GM12878 (cell line): ENCODE measurements around the gene PTPRM. TPM values are rescaled to one million over a fixed set of nuclear protein-coding genes. Genes with fewer than 3 reads are reported as not detected.

ENCODE experiments used
- ATAC-seq: fragments of 200-7000 bp; cut with Tn5 transposase; 3 replicates; pipeline ENCODE4 v1.9.1; 2020; ENCODE audit warnings: mild to moderate bottlenecking, moderate library complexity
- BruUV-seq: library from RNA; stranded (reverse); fragments of 400-500 nt; replicated peaks from 2 replicates; lab custom pipeline; 2021; lab: Mats Ljungman, UMichigan
- CTCF ChIA-PET: fragments of 300-600 bp; sonication (Branson Sonifier 250); formaldehyde crosslinking; extraction: SDS; loops from one replicate; lab custom pipeline; 2021; ENCODE audit warnings: inconsistent platforms; lab: Yijun Ruan, JAX
- POLR2A ChIA-PET: fragments of 350-600 bp; formaldehyde crosslinking; extraction: SDS; loops from one replicate; lab custom pipeline; 2021; ENCODE audit warnings: inconsistent platforms; lab: Charles Lee
- RAD21 ChIA-PET: fragments of 300-600 bp; sonication (Branson Sonifier 250); formaldehyde crosslinking; loops from one replicate; lab custom pipeline; 2023; ENCODE audit warnings: antibody characterized with exemption; ENCODE audit not compliant: unreplicated experiment; lab: Charles Lee
- SMC1A ChIA-PET: fragments of 300-600 bp; sonication (Branson Sonifier 250); formaldehyde crosslinking; loops from one replicate; lab custom pipeline; 2023; ENCODE audit not compliant: unreplicated experiment, uncharacterized antibody; lab: Charles Lee
- DNase-seq: peaks from one replicate; pipeline ENCODE4 v3.0.0-alpha.2; 2011; ENCODE audit warnings: low read depth, low spot score
- FAIRE-seq: peaks from 3 replicates; lab custom pipeline; 2011; peaks lifted over from hg19 to GRCh38; lab: Jason Lieb, UNC
- H2AFZ ChIP-seq: 2 replicates; pipeline ENCODE4 v1.6.0; 2011; ENCODE audit warnings: low read depth, low read length, control low read depth; ENCODE audit not compliant: control insufficient read depth
- H3K27ac ChIP-seq: 2 replicates; pipeline ENCODE4 v1.5.1; 2011; ENCODE audit warnings: control low read depth; ENCODE audit not compliant: control insufficient read depth, insufficient read depth
- H3K27me3 ChIP-seq, 2 experiments: replicated peaks in 1 of 2; 2 replicates each; pipeline versions ENCODE4 v1.6.0 to v1.6.1; 2011; ENCODE audit warnings: low read length in 1 of 2; ENCODE audit not compliant: control insufficient read depth in 2 of 2, insufficient read depth in 2 of 2
- H3K36me3 ChIP-seq, 2 experiments: 2 replicates each; pipeline ENCODE4 v1.5.1; 2011; ENCODE audit warnings: low read length in 1 of 2; ENCODE audit not compliant: control insufficient read depth in 2 of 2, insufficient read depth in 2 of 2
- H3K4me1 ChIP-seq: 2 replicates; pipeline ENCODE4 v1.6.1; 2011; ENCODE audit warnings: mild to moderate bottlenecking, low read length, moderate library complexity, mixed read lengths; ENCODE audit not compliant: control insufficient read depth, insufficient read depth
- H3K4me2 ChIP-seq: 2 replicates; pipeline ENCODE4 v1.6.0; 2011; ENCODE audit warnings: control low read depth; ENCODE audit not compliant: control insufficient read depth, insufficient read depth
- H3K4me3 ChIP-seq: fragments of 200-600 bp; sonication (generic); 2 replicates; pipeline ENCODE4 v1.5.1; 2016
- H3K79me2 ChIP-seq: 2 replicates; pipeline ENCODE4 v1.6.0; 2011; ENCODE audit warnings: low read length; ENCODE audit not compliant: control insufficient read depth, insufficient read depth
- H3K9ac ChIP-seq: 2 replicates; pipeline ENCODE4 v1.8.0; 2011; ENCODE audit warnings: low read length, control low read depth, mixed read lengths; ENCODE audit not compliant: control insufficient read depth, insufficient read depth
- H3K9me3 ChIP-seq: replicated peaks from 3 replicates; pipeline ENCODE4 v1.5.1; 2011; ENCODE audit warnings: mild to moderate bottlenecking, low read length; ENCODE audit not compliant: control insufficient read depth, insufficient read depth
- H4K20me1 ChIP-seq: 2 replicates; pipeline ENCODE4 v1.6.0; 2011; ENCODE audit not compliant: control insufficient read depth, insufficient read depth
- ATF7 ChIP-seq: fragments of 450-650 bp; IDR thresholded peaks from 2 replicates; pipeline ENCODE4 v1.6.1; 2016; ENCODE audit warnings: low read depth, mild to moderate bottlenecking
- BRCA1 ChIP-seq: IDR thresholded peaks from 2 replicates; pipeline ENCODE4 v1.6.1; 2011; ENCODE audit warnings: low read depth, low read length, improper control_type of control experiment
- EED ChIP-seq: sonication (generic); IDR thresholded peaks from 2 replicates; pipeline ENCODE4 v1.6.1; 2016; ENCODE audit warnings: antibody characterized with exemption, low read depth
- EZH2 ChIP-seq: IDR thresholded peaks from 2 replicates; pipeline ENCODE4 v1.6.1; 2012; ENCODE audit warnings: low read depth, mild to moderate bottlenecking, control low read depth, inconsistent platforms, low read length, borderline replicate concordance; ENCODE audit not compliant: control insufficient read depth
- FOXK2 ChIP-seq: fragments of 450-650 bp; IDR thresholded peaks from 2 replicates; pipeline ENCODE4 v1.6.1; 2017; ENCODE audit warnings: mild to moderate bottlenecking, moderate library complexity
- HDAC2 ChIP-seq: fragments of 200-600 bp; sonication (generic); IDR thresholded peaks from 2 replicates; pipeline ENCODE4 v1.6.1; 2017
- IRF4 ChIP-seq: IDR thresholded peaks from 2 replicates; pipeline ENCODE4 v1.6.1; 2011; ENCODE audit warnings: low read depth, low read length
- JUND ChIP-seq: IDR thresholded peaks from 2 replicates; pipeline ENCODE4 v1.6.1; 2012; ENCODE audit warnings: low read depth, mild to moderate bottlenecking, low read length, improper control_type of control experiment, moderate library complexity
- MYB ChIP-seq: fragments of 150-350 bp; IDR thresholded peaks from 2 replicates; pipeline ENCODE4 v1.6.1; 2014; ENCODE audit warnings: mild to moderate bottlenecking, low read depth, low read length, borderline replicate concordance
- NFYB ChIP-seq: IDR thresholded peaks from 2 replicates; pipeline ENCODE4 v1.6.1; 2011; ENCODE audit warnings: low read depth, mild to moderate bottlenecking, low read length, improper control_type of control experiment, moderate library complexity; ENCODE audit not compliant: insufficient read depth
- RAD21 ChIP-seq: IDR thresholded peaks from 2 replicates; pipeline ENCODE4 v1.6.1; 2011; ENCODE audit warnings: mild to moderate bottlenecking, low read depth, low read length, moderate library complexity; ENCODE audit not compliant: insufficient read depth
- SIX5 ChIP-seq: IDR thresholded peaks from 2 replicates; pipeline ENCODE4 v1.6.1; 2011; ENCODE audit warnings: mild to moderate bottlenecking, low read depth, low read length, moderate library complexity; ENCODE audit not compliant: severe bottlenecking
- SREBF1 ChIP-seq: IDR thresholded peaks from 2 replicates; pipeline ENCODE4 v1.6.1; 2012; ENCODE audit warnings: mild to moderate bottlenecking, low read length
- SREBF2 ChIP-seq: IDR thresholded peaks from 2 replicates; pipeline ENCODE4 v1.6.1; 2012; ENCODE audit warnings: mild to moderate bottlenecking, low read length
- STAT3 ChIP-seq: IDR thresholded peaks from 2 replicates; pipeline ENCODE4 v1.6.1; 2011; ENCODE audit warnings: low read depth, low read length, improper control_type of control experiment
- ZBED1 ChIP-seq: IDR thresholded peaks from 2 replicates; pipeline ENCODE4 v1.6.1; 2016; ENCODE audit warnings: borderline replicate concordance
- ZNF24 ChIP-seq: fragments of 450-650 bp; IDR thresholded peaks from 2 replicates; pipeline ENCODE4 v1.6.1; 2017; ENCODE audit warnings: antibody characterized with exemption, mild to moderate bottlenecking
- ZNF622 ChIP-seq: fragments of 450-650 bp; IDR thresholded peaks from 2 replicates; pipeline ENCODE4 v1.6.1; 2017; ENCODE audit warnings: mild to moderate bottlenecking, inconsistent platforms
- ZZZ3 ChIP-seq: IDR thresholded peaks from 2 replicates; pipeline ENCODE4 v1.6.1; 2011; ENCODE audit warnings: low read depth; ENCODE audit not compliant: control insufficient read depth, insufficient read length
- WGBS: methylation state at CpG from one replicate; pipeline ENCODE4 v1.1.6; 2016; ENCODE audit warnings: low lambda C conversion rate; ENCODE audit not compliant: insufficient replicate concordance, insufficient coverage; ENCODE audit errors: missing lambda C conversion rate; 5-methylcytosine and 5-hydroxymethylcytosine counted together
- in situ Hi-C: fragments of 300-500 bp; cut with MboI; formaldehyde crosslinking; loops from 9 replicates; pipeline ENCODE4 v1.14.3; 2018; ENCODE audit warnings: mixed read lengths
- intact Hi-C: fragments of 100-400 bp; cut with micrococcal nuclease; formaldehyde crosslinking; loops from one replicate; pipeline ENCODE4 v1.14.2; 2022; ENCODE audit not compliant: unreplicated experiment
- polyA plus RNA-seq, 11 experiments: library from polyadenylated mRNA; depleted of rRNA in 4 of 11; unstranded in 6 of 11; stranded (reverse) in 5 of 11; fragments of >200 nt; fragmentation: Nextera tagmentation in 4 of 11; fragmentation: Illumina TruSeq in 1 of 11; extraction: Ambion mirVana in 4 of 11; extraction: Trizol in 1 of 11; gene quantifications; 1 replicate in 1 of 11; 2 replicates in 10 of 11; pipeline versions ENCODE4 v1.2.1 to v1.2.3, GENCODE V29; 2011 to 2016; ENCODE audit warnings: inconsistent platforms in 2 of 11, missing spikeins in 2 of 11, low read depth in 1 of 11
- total RNA-seq, 4 experiments: library from RNA; depleted of rRNA in 3 of 4; stranded (reverse); fragments of >200 nt in 3 of 4; fragmentation: Illumina TruSeq in 1 of 4; extraction: Trizol in 1 of 4; gene quantifications; 2 replicates each; pipeline versions ENCODE4 v1.2.1 to v1.2.3, GENCODE V29; 2013 to 2021
- TF ChIP-seq, protein P1 (sequence below): IDR thresholded peaks from 2 replicates; pipeline ENCODE4 v1.6.1; 2012; ENCODE audit warnings: low read depth, low read length, improper control_type of control experiment

PTPRM gene
- total and polyA plus RNA-seq, 10 of the 15 experiments (the other 5 are each of a cell fraction or from before 2014, with no cell fraction given) = 0.07 to 22.6 (median 0.60) TPM

DNA sequence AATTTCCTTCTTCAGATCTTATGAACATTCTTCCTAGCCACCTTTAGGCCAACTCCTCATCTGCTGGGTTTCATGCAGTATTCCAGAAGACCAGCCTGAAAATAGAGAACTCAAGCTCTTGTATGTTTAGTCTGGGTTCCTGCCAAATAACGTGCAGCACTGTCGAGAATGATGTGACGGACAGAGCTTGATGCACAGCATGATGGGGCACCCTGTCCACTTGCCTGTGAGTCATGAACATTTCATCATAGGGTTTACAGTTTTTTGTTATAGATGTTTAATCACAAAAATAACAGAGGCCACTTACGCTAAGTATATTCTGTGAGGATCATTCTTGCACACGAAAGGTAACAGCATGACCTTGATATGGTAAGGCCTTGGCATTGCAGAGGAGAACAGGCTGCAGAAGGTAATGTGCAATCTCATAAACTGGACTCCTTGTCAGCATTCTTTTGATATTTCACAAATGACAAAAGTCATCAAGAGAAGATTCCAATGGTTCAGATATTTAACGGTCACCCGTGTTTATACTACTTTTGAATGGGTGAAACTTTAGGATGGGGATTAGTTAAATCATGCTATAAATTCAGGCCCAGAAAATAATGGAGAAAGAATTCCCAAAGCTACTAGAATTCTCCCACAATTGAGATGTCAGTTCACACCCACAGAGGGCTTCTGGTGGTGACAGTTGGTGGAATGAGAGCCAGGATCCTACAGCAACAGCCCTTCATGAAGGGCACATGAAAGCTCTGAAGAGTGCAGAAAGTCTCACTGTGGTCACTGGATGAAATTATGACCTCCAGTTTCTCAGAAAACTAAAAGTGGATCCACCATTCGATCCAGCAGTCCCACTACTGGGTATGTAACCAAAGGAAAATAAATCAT, 646.0 kb downstream of the PTPRM start:
- no peak for ATAC-seq
- TF ChIP-seq STAT3 = no peak
- TF ChIP-seq ZZZ3 = no peak
- no peak for TF ChIP-seq ZNF24
- no peak for TF ChIP-seq SIX5
- no peak for TF ChIP-seq FOXK2
- no peak for TF ChIP-seq IRF4
- no peak for TF ChIP-seq ZBED1
- no peak for TF ChIP-seq JUND
- TF ChIP-seq BRCA1 = no peak
- Histone ChIP-seq H4K20me1 (no peaks in the 10 kb centered on the region), H2AFZ (no peak overlapping the region), H3K27ac (no peak overlapping the region), H3K27me3 (no peaks in the 10 kb centered on the region), H3K4me1 (no peaks in the 10 kb centered on the region), H3K79me2 (no peaks in the 10 kb centered on the region), H3K4me3 (no peak overlapping the region), H3K9me3 (no peaks in the 10 kb centered on the region), H3K9ac (no peak overlapping the region), H3K36me3 (no peaks in the 10 kb centered on the region), H3K4me2 (no peak overlapping the region)
- ChIA-PET POLR2A (no interaction called here), RAD21 (no interaction called here), CTCF (no interaction called here), SMC1A (no interaction called here)
- FAIRE-seq = no peak
- no peak for DNase-seq
- no TSS peak for BruUV-seq
- intact Hi-C loops = no loop called here
- WGBS = 44% methylated on average over 8 of the region's 8 CpGs
- in situ Hi-C loops = no loop called here

GRCh38 chr18:8215741-8216140, 648.6 kb downstream of the PTPRM start:
- ATAC-seq (no peak), FAIRE-seq (no peak), DNase-seq (no peak)
- Histone ChIP-seq H3K4me3 (no peak overlapping the region), H3K79me2 (no peaks in the 10 kb centered on the region), H4K20me1 (no peaks in the 10 kb centered on the region), H3K4me1 (no peaks in the 10 kb centered on the region), H3K9me3 (no peaks in the 10 kb centered on the region), H3K36me3 (no peaks in the 10 kb centered on the region), H3K9ac (no peak overlapping the region), H3K27me3 (no peaks in the 10 kb centered on the region), H2AFZ (no peak overlapping the region), H3K27ac (no peak overlapping the region), H3K4me2 (no peak overlapping the region)
- WGBS = 33% methylated on average over 2 of the region's 2 CpGs
- RAD21 ChIA-PET = no interaction called here
- BruUV-seq = no TSS peak
- CTCF ChIA-PET = no interaction called here
- SMC1A ChIA-PET = no interaction called here
- intact Hi-C loops = no loop called here
- in situ Hi-C loops = no loop called here
- POLR2A ChIA-PET = no interaction called here
- no peak for TF ChIP-seq NFYB
- TF ChIP-seq EZH2 = no peak
- no peak for TF ChIP-seq ZNF622
- TF ChIP-seq ATF7 = no peak
- TF ChIP-seq EED = no peak
- TF ChIP-seq RAD21 = no peak
- TF ChIP-seq JUND = no peak
- no peak for TF ChIP-seq HDAC2
- TF ChIP-seq, protein P1, sequence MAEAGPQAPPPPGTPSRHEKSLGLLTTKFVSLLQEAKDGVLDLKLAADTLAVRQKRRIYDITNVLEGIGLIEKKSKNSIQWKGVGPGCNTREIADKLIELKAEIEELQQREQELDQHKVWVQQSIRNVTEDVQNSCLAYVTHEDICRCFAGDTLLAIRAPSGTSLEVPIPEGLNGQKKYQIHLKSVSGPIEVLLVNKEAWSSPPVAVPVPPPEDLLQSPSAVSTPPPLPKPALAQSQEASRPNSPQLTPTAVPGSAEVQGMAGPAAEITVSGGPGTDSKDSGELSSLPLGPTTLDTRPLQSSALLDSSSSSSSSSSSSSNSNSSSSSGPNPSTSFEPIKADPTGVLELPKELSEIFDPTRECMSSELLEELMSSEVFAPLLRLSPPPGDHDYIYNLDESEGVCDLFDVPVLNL = no peak
- no peak for TF ChIP-seq SREBF1
- TF ChIP-seq MYB = no peak
- TF ChIP-seq BRCA1 = no peak
- no peak for TF ChIP-seq SREBF2
